Measurements from ENCODE around the gene ANG.
"Not testable (repeated sequence)": the region's sequence is repeated elsewhere in the genome, so short reads cannot be mapped to it uniquely, and the experiment has no call there.

ANG gene

DNA sequence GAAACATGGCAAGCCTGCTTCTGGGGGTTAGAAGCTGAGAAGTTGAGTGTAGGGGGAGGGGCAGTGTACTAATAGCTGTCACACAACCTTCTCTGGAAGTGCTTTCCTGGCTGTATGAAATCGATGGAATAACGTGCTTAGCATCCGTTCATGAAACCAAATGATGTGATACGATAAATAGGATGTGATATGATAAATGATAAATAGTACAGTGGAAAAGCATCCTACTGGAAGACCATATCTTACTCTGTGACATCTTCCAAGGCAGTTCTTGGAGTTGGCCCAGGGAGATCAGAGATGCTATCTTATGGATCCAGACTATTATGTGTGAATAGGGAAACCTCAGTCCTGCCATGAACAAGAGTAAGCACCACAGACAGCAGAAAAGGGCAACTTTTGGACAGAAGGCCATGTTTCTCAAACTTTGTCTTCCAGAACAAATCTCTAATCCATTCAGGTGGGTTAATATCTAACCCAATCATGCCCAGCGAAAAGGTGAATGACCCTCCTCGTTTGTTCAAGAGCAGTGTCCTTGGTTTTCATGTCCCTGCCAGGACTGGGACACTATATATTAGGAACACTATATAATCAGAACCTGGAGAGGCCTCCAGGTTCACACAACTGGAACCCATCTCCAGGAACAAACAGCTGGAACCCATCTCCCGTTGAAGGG is at the start of gene ANG:
TSS of gene ANG (plus strand) at position 598 of the 673 bp plus-strand sequence. CDS start 4,801 bp downstream, outside the sequence.
- peaks cover 0 to under 1% of the 10 kb centered on the region in 2 donors for H3K36me3 ChIP-seq (ENCODE audit: control insufficient read depth in 1 of 2, insufficient read depth in 2 of 2, low read length in 2 of 2)
- H3K27me3 ChIP-seq (ENCODE audit: low read depth, low read length) = no peaks in the 10 kb centered on the region
- no peak within 1 kb of the TSS for H3K4me3 ChIP-seq (ENCODE audit: low read depth in 1 of 2, low read length in 2 of 2)
- peaks cover 21 to 23% of the 10 kb centered on the region in 2 donors for H3K4me1 ChIP-seq (ENCODE audit: control insufficient read depth in 1 of 2, insufficient read depth in 2 of 2, low read length in 2 of 2)
- H3K9me3 ChIP-seq (ENCODE audit: control insufficient read depth in 1 of 2, low read length in 2 of 2) = no peaks in the 10 kb centered on the region
- peak within 1 kb of the TSS; percentile 7 for H3K27ac ChIP-seq (ENCODE audit: low read length)

DNA sequence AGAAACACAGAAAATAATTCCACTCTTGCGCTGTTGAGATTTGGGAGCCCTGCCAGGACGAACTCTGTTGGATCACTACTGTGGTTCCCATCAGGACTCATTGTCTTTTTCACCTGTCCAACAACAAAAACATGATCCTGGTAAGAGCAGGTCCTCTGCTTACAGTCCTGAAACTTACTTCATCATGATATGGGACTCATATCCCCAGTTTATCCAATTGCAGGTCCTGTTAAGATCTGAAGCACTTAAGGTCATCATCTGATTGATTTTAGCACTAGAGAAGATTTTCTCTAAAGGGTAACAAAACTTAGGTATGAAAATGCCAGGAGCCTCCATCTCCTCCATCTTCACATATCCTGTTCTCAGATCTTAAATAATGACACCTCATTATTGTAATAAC is 47.0 kb upstream of the ANG start, which contains the start of gene OR6S1:
TSS of gene OR6S1 (minus strand) at position 101 of the 400 bp plus-strand sequence. CDS start at position 101, 0 bp downstream.
- H3K4me1 ChIP-seq (ENCODE audit: control insufficient read depth in 1 of 2, insufficient read depth in 2 of 2, low read length in 2 of 2) = no peaks in the 10 kb centered on the region
- no peaks in the 10 kb centered on the region for H3K9me3 ChIP-seq (ENCODE audit: control insufficient read depth in 1 of 2, low read length in 2 of 2)
- H3K36me3 ChIP-seq (ENCODE audit: control insufficient read depth in 1 of 2, insufficient read depth in 2 of 2, low read length in 2 of 2) = no peaks in the 10 kb centered on the region
- H3K27ac ChIP-seq (ENCODE audit: low read length) = no peak within 1 kb of the TSS
- no peaks in the 10 kb centered on the region for H3K27me3 ChIP-seq (ENCODE audit: low read depth, low read length)
- no peak within 1 kb of the TSS for H3K4me3 ChIP-seq (ENCODE audit: low read depth in 1 of 2, low read length in 2 of 2)

DNA sequence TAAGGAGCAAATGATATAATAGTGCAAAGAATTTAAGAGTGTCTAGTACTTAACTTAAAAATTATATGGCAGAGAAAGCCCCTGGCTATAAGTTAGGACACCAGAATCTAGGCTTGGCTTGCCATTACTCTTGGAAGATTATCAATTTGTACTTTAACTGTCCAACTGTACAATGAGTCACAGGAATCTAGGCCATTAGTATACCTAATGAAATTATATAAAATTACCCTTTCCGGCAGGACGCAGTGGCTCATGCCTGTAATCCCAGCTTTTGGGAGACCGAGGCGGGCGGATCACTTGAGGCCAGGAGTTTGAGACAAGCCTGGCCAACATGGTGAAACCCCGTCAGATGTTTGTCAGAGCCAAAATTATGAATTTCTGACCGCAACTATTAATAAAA is 46.4 kb upstream of the ANG start:
- H3K4me1 ChIP-seq (ENCODE audit: control insufficient read depth in 1 of 2, insufficient read depth in 2 of 2, low read length in 2 of 2) = no peaks in the 10 kb centered on the region
- no peaks in the 10 kb centered on the region for H3K36me3 ChIP-seq (ENCODE audit: control insufficient read depth in 1 of 2, insufficient read depth in 2 of 2, low read length in 2 of 2)
- no peak overlapping the region for H3K4me3 ChIP-seq (ENCODE audit: low read depth in 1 of 2, low read length in 2 of 2)
- H3K27me3 ChIP-seq (ENCODE audit: low read depth, low read length) = no peaks in the 10 kb centered on the region
- no peaks in the 10 kb centered on the region for H3K9me3 ChIP-seq (ENCODE audit: control insufficient read depth in 1 of 2, low read length in 2 of 2)
- no peak overlapping the region for H3K27ac ChIP-seq (ENCODE audit: low read length)

DNA sequence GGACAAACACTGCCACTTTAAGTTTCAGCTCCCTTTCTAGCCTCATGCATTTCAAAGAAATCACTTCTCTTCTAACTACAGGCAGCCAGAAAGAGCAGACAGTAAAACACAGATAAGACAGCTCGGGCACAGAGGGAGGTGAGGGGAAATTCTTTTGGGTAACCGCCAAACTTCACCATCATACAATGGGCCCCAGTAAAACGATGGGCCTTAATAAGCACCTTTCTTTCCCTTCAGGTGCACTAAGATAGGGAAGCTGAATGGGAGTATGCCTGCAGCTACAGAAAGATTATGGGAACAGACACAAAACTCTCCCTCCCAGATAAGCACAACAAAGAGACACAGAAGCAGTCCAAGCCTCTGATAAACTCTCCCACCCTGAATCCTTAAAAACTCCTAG is 45.8 kb upstream of the ANG start:
- H3K4me1 ChIP-seq (ENCODE audit: control insufficient read depth in 1 of 2, insufficient read depth in 2 of 2, low read length in 2 of 2); H3K27me3 ChIP-seq (ENCODE audit: low read depth, low read length); H3K4me3 ChIP-seq (ENCODE audit: low read depth in 1 of 2, low read length in 2 of 2); H3K9me3 ChIP-seq (ENCODE audit: control insufficient read depth in 1 of 2, low read length in 2 of 2); H3K27ac ChIP-seq (ENCODE audit: low read length); H3K36me3 ChIP-seq (ENCODE audit: control insufficient read depth in 1 of 2, insufficient read depth in 2 of 2, low read length in 2 of 2): not testable (repeated sequence)

DNA sequence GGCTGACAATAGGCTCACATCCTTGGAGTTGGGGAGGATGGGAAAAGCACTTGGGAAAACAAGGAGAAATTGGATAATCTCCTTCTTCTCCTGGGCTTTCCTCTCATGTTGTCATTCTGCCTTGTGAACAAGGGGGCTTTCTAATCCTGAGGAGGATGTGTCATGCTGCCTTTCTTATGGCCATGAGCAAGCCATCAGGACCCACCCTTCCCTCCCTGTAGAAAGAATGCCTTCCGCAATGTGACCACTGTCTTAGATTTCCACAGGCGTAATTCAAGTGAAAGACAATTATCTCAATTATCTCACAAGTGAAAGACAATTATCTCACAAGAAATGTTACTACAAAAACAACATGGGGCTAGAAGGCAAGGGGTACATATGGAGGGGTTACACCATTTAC is 44.0 kb upstream of the ANG start:
- H3K27me3 ChIP-seq (ENCODE audit: low read depth, low read length) = no peaks in the 10 kb centered on the region
- H3K27ac ChIP-seq (ENCODE audit: low read length) = no peak overlapping the region
- no peaks in the 10 kb centered on the region for H3K9me3 ChIP-seq (ENCODE audit: control insufficient read depth in 1 of 2, low read length in 2 of 2)
- H3K4me1 ChIP-seq (ENCODE audit: control insufficient read depth in 1 of 2, insufficient read depth in 2 of 2, low read length in 2 of 2) = no peaks in the 10 kb centered on the region
- no peak overlapping the region for H3K4me3 ChIP-seq (ENCODE audit: low read depth in 1 of 2, low read length in 2 of 2)
- no peaks in the 10 kb centered on the region for H3K36me3 ChIP-seq (ENCODE audit: control insufficient read depth in 1 of 2, insufficient read depth in 2 of 2, low read length in 2 of 2)

DNA sequence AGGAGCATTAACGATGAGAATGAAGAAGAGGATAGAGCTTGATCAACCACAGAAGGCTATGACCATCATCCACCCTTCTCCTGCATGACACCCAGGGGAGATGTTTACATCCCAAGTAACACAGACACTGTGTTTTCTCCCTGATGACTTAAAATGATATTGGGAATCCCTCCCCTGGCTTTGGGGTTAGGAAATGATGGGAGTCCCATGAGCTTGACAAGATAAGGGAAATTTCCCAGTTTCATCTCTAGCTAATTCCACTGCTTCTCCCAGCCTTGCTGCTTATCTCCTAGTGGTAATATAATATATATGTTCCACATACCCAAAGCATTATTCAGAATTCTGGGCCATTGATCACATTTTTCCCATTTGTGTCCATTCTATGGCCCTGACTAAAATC is 43.1 kb upstream of the ANG start:
- Histone ChIP-seq H3K9me3 (ENCODE audit: control insufficient read depth in 1 of 2, low read length in 2 of 2) (no peaks in the 10 kb centered on the region), H3K27me3 (ENCODE audit: low read depth, low read length) (no peaks in the 10 kb centered on the region), H3K4me3 (ENCODE audit: low read depth in 1 of 2, low read length in 2 of 2) (no peak overlapping the region), H3K27ac (ENCODE audit: low read length) (no peak overlapping the region), H3K4me1 (ENCODE audit: control insufficient read depth in 1 of 2, insufficient read depth in 2 of 2, low read length in 2 of 2) (no peaks in the 10 kb centered on the region), H3K36me3 (ENCODE audit: control insufficient read depth in 1 of 2, insufficient read depth in 2 of 2, low read length in 2 of 2) (no peaks in the 10 kb centered on the region)

DNA sequence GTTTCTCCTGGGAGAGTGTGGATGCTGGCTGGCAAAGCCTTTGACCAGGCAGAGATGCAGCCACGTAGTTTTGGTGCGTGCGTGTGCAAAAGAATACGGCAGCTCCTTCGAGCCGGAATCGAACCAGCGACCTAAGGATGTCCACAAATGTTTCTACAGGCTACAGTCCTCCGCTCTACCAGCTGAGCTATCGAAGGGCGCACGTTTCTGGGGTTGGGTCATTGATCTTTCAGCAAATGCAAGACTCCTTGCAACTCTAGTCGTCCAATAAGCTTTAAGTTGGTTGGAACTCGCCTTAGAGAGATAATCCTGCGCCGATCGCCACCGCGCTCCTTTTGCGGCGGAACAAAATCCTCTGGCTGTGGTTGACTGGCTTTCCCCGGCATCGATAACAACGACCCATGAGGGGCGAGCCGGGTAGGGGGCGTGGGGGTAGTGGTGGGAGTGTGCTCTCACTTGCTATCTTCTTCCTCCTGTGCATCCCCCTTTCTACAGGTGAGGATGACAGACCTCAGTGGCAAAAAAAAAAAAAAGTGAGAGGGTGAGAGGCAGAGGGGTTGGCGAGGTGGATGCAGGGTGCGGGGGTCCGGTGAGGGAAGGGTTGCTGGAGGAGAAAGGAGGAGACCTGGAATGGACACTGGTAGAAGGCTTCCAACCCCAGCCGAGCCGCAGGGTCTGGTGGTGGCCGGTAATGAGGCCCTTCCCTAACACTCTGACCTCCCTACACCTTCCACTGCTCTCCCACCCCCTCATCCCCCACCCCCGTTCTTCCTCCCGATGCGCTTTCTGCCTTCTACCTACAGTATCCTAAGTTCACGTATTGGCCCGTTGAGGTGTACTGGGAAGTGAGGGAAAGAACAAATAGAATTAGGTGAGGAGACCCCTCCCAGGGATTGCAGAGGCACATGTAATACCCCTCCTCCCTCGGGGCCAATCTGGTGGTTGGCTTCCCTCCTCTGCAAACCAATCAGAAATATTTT is 35.3 kb upstream of the ANG start:
- Histone ChIP-seq H3K36me3 (ENCODE audit: control insufficient read depth in 1 of 2, insufficient read depth in 2 of 2, low read length in 2 of 2) (no peaks in the 10 kb centered on the region), H3K4me1 (ENCODE audit: control insufficient read depth in 1 of 2, insufficient read depth in 2 of 2, low read length in 2 of 2) (no peaks in the 10 kb centered on the region), H3K9me3 (ENCODE audit: control insufficient read depth in 1 of 2, low read length in 2 of 2) (no peaks in the 10 kb centered on the region), H3K27ac (ENCODE audit: low read length) (no peak overlapping the region), H3K4me3 (ENCODE audit: low read depth in 1 of 2, low read length in 2 of 2) (no peak overlapping the region), H3K27me3 (ENCODE audit: low read depth, low read length) (peaks cover 47% of the 10 kb centered on the region)

DNA sequence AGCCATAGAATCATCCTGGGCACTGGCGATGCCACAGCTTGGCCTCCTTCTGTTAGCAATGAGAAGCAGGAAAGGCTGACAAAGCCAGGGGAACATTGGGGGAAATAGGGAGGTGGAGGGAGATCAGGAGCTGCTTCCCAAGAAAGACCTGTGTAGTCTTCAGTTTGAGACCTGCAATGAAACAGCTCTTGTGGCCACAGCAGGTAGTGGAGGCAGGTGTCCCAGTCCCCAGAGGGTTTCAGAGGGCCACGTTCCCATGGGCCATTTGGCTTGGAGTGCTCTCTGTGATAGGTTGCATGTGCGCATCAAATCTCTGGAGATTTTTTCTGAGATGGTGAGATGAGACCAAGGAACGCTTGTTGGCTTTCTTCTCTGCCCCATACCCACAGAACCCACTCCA is 32.7 kb upstream of the ANG start:
- Histone ChIP-seq H3K27ac (ENCODE audit: low read length) (no peak overlapping the region), H3K27me3 (ENCODE audit: low read depth, low read length) (peaks cover 52% of the 10 kb centered on the region), H3K36me3 (ENCODE audit: control insufficient read depth in 1 of 2, insufficient read depth in 2 of 2, low read length in 2 of 2) (no peaks in the 10 kb centered on the region), H3K4me3 (ENCODE audit: low read depth in 1 of 2, low read length in 2 of 2) (no peak overlapping the region), H3K4me1 (ENCODE audit: control insufficient read depth in 1 of 2, insufficient read depth in 2 of 2, low read length in 2 of 2) (no peaks in the 10 kb centered on the region), H3K9me3 (ENCODE audit: control insufficient read depth in 1 of 2, low read length in 2 of 2) (no peaks in the 10 kb centered on the region)

DNA sequence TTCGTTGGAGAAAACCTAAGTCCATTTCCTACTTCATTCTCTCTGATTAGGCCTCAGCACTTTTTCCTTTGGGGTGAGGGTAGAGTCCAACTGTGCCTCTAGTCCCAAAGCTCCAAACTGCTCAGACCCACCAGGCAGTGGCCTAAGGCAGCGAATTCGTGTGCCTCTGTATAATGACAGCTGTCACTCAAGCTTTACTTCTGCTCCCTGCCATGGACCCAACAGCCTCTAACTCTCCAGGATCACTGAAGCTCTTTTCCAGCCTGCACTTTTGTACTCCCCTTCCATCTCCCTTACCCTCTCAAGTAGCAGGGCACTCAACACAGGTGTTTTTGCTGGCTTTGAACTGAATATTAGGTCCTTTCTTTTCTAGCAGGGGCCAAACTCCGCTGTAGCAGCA is 32.3 kb upstream of the ANG start:
- Histone ChIP-seq H3K36me3 (ENCODE audit: control insufficient read depth in 1 of 2, insufficient read depth in 2 of 2, low read length in 2 of 2) (no peaks in the 10 kb centered on the region), H3K4me3 (ENCODE audit: low read depth in 1 of 2, low read length in 2 of 2) (no peak overlapping the region), H3K27ac (ENCODE audit: low read length) (no peak overlapping the region), H3K9me3 (ENCODE audit: control insufficient read depth in 1 of 2, low read length in 2 of 2) (no peaks in the 10 kb centered on the region), H3K4me1 (ENCODE audit: control insufficient read depth in 1 of 2, insufficient read depth in 2 of 2, low read length in 2 of 2) (no peaks in the 10 kb centered on the region), H3K27me3 (ENCODE audit: low read depth, low read length) (peaks cover 52% of the 10 kb centered on the region)

DNA sequence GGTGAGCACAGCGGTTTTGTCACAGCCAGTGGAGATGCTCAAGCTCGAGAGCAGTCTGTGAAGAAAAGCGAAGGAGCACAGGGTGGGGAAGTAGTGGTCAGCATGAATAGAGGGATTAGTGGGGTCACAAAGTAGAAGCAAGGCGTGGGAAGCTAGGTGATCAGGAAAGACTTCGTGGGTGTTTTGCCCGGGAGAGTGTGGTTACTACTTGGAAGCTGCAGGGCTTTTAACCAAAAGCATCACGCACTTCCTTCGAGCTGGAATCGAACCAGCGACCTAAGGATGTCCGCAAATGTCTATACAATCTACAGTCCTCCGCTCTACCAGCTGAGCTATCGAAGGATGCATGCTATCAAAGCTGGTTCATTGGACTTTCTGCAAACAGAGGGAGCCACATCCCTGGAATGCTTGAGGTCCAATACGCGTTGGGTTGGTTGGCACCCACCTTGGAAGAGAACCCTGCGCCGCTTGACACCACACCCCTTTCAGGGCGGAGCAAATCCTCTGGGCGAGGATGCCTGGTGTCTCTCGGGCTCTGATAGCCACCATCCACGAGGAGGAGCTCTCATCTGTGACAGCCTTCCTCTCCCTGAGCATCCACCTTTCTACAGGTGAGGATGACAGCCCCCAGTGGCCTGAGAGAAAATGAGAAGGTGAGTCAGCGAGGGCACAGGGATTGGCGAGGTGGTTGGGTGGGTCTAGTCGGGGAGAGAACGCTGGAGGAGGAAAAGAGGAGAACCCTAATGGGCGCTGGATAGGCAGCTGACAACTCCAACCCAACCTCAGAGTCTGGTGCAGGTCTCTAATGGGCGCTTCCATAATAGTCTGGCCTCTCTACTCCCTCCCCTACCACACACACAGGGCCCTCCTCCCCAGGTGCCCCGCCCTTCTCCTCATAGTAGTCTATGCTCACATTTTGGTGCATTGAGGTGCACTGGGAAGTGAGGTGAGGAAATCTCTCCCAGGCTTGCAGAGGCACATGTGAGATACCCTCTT is 31.1 kb upstream of the ANG start:
- Histone ChIP-seq H3K36me3 (ENCODE audit: control insufficient read depth in 1 of 2, insufficient read depth in 2 of 2, low read length in 2 of 2) (no peaks in the 10 kb centered on the region), H3K27me3 (ENCODE audit: low read depth, low read length) (peaks cover 47% of the 10 kb centered on the region), H3K27ac (ENCODE audit: low read length) (no peak overlapping the region), H3K4me3 (ENCODE audit: low read depth in 1 of 2, low read length in 2 of 2) (no peak overlapping the region), H3K4me1 (ENCODE audit: control insufficient read depth in 1 of 2, insufficient read depth in 2 of 2, low read length in 2 of 2) (peaks cover 0 to under 1% of the 10 kb centered on the region in 2 donors), H3K9me3 (ENCODE audit: control insufficient read depth in 1 of 2, low read length in 2 of 2) (no peaks in the 10 kb centered on the region)

Data from muscle layer of duodenum (tissue), 2 donors.